Stimulated activated CD4-positive, alpha-beta T cell treated with anti-CD3 and anti-CD28 coated beads, Interleukin-2, amount 100 ng/mL, for 24 hours (primary cell): ENCODE measurements around the gene EZH1.
"Not testable (repeated sequence)": the region's sequence is repeated elsewhere in the genome, so short reads cannot be mapped to it uniquely, and the experiment has no call there.

Experiments used
- DNase-seq, 2 donors: peaks; one replicate each; pipeline ENCODE4 v3.0.0-alpha.2; 2020

The EZH1 gene

DNA sequence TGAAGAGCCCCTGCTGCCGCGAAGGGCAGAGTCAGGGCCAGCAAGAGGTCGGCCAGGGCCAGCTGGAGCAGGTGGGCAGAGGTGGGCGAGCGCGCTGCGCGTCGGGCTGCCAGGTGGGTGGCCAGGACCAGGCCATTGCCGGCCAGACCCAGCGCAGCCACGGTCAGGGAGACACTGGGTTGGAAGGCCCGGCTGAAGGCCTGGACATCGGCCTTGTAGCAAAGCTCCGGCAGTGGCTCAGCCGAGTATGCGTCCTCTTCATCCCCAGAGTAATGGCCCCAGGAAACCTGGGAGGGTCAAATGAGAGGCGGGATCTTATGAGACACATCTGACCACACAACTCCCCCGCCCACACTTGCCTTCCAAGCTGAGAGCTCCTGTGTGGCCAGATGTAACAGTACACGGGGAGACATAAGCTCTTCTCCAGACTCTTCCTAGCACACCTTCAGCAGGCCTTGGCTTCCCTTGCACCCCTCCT lies 64.5 kb downstream of the EZH1 start:
- no peak for DNase-seq

DNA sequence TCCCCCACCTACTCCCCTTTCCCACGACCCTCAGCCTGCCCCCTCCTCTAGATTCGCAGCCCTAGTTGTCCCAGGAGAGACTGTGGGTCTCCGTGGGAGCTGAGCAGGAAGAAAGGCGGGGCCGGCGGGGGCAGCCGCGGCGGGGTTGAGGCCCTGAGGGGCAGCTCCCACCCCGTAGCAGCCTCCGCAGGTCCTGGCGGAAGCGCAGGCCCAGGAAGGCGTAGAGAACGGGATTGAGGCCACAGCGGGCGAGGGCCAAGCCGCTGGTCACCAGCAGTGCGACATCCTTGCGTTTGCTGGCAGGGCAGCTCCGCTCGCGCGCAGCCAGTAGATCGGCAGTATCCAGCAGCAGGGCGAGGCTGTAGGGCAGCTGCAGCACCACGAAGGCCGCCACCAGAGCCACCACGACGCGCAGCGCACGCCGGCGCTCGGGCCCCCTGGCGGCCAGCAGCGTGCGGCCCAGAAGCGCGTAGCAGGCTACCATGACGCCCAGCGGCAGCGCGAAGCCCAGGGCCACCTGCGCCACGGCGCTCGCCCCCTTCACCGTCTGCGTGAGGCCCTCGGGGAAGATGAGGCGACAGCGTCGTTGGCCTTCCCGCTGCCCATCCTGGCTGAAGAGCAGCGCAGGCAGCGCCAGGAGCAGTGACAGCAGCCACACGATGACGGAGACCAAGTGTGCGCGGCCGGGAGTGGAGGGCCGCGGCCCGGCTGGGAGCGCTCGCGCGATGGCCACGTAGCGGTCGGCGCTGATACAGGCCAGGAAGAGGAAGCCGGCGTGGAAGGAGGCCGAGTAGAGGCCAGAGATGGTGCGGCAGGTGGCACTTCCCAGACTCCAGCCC lies 65.1 kb downstream of the EZH1 start:
- DNase-seq, result peak; percentile 70 to 78

DNA sequence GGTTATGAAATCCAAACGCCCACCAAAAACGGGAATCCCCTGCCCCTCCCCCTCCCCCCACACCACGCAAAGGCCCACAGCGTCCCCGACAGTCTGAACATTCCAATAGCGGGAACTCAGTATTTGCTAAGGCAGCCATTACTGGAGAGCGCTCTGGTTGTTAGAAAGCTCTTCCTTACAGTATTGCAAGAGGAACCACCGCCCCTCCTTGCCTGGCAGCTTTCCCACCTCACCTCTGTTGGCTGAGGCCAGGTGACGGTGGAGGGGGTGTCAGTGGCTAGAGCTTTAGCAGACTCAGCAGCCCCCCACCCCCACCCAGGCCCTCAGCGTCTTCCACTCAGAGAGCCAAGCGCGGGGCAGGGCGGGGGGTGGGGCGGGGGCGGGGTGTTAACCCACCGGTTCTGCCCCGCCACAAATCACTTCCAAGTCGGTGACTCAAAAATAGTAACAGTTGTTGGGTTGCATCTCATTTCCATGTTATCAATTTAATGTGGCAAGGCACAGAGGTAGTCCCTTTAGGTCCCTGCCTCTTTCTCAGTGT lies 65.8 kb downstream of the EZH1 start:
- DNase-seq, result peak; percentile 42 to 51

DNA sequence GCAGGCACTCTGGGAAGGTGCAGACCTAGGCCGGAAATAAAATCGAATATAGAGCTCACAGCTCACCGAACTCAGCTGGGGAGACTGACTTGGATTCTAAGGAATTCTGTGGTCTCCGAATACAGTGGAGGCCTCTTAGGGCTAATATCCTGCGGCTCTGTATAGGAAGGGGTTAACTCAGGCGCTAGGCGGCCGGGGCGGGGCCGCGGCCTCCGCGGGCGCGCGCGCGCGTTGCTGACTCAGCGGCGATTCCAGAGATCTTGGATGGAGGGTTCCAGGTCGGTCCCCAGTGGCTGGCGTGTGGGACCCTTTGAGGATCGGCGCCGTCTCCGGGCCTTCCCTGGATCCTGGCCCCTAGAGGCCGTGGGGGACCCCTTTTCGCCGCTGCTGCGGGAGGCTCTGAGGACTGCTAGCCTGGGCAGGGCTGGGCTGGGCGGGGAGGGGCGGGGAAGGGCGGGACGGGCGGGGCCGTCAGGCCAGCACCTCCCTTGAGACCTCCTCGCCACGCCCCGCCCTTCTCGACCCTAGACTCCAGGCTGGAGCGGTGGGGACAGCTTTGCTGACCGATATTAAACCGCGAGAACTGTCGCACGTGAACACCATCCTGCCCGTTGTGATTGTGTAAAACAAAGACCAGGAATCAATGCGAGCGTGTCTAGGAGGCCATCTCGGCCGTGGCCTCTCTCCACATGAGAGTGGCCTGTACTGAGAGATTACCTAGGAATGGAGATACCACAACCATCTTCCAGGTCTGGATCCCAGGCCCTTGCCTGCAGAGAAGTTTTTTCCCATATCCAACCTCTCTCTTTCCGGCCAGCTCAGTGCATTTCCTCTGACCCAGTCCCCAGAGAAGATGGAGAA lies 66.7 kb downstream of the EZH1 start:
- DNase-seq, result peak; percentile 80 to 85

DNA sequence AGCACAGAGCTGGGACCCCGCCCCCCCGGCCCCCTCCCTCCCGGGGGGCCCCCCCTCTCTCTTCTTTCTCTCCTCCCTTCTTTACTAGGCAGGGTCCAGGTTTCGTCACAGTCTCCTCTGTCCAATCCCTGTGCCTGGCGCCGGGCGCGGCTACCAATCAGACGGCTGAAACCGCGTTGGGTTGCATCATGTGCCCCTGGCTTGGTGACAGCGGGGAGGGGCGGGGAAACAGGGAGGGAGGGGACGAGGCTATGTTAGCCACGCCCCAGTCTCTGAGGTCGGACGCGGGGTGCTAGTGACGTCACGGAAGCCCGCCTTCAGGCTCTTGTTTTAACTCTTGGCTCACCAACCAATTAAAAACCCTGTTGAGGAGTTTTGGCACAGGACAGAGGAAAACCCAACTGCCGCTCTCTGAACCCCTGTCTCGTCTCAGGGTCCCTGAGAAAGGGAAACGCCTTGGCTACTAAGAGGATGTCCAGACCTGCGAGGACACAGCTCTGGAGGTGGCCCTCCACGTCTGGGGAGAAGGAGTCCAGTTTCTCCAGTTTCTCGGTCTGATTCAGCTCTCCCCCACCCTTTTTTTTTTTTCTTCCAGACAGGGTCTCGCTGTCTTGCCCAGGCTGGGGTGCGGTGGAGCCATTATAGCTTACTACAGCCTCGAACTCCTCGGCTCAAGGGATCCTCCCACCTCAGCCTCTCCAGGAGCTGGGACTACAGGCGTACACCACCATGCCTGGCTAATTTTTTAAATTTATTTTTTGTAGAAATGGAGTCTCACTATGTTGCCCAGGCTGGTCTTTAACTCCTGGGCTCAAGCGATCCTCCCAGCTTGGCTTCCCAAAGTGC lies 67.6 kb downstream of the EZH1 start:
- DNase-seq, result peak; percentile 98 to 99

DNA sequence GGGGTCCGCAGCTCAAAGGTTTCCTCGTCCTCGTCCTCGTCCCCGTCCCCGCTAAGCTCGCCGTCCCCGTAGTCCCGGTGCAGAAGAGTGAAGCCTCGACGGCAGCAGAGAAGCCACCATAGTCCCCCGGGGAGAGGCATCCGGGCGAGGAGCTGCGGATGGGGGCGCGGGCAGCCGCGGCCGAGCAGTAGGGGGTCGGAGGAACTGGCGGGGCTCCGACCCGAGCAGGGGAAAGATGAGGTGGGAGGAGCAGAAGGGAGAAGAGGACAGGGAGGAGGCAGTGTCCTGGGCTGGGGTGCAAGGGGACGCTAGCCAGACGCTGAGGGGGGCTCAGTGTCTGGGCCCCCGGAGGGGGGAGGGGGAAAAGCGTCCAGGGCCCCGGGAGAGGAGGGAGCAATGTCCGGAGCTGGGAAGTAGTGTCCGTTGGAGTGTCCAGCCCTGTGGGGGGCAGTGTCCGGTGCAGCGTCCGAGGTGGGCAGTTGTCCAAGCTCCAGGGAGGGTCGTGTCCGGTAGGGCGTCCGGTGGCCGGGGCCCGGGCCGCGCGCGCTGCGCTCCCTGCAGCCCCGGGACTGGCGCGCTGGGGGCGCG lies 68.3 kb downstream of the EZH1 start, which contains the start of gene PLEKHH3:
TSS of gene PLEKHH3 (minus strand) at position 571 of the 588 bp plus-strand sequence. CDS start at position 140, 431 bp downstream.
- no peak for DNase-seq

DNA sequence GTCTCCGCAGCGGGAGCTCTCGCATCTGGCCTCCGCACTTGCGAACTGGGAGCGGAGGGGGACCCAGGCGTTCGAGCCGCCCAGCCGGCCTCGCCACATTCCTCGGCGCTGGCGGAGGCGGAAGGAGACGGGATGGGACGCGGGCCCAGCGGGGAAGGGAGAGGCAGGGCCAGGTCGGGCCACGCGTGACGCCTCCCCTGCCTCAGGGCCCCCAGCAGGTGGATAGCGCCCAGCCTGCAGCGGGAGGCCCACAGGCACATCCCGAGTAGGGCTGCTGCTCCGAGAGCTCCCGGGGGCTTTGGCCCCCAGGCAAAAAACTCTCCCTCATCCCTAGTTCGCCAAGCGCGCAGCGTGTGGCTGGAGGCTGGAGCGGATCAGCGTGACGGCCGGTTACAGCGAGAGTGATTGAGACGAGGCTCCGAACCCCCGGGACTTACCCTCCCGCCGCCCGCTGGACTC lies 68.8 kb downstream of the EZH1 start:
- no peak for DNase-seq

DNA sequence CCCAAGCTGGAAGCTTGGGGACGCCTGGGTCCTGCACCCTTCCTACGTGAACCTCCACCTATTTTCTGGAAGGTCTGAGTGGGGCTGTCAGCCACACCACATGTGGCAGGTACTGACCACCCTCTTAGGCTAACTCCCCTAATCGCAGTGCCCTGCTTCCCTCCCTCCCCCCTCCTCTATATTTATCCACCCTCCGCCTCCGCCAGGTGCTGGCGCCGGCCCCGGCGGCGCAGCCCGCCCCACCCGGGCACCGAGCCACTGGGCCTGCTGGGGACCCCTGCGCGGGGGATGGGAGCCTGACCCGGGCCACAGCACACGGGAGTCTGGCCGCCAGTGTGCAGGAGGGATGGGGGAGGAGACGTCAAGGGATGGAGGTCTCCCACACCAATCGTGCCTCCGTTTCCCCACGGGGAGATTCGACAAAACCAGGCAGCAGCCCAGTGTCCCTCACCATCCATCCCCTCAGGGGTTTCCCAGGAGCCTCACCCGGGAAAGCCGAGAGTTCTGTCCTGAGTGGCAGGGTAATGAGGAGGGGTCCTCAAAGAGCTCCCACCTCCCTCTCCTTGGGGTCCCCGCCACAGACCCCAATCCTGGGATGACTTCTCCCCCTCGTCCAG lies 69.4 kb downstream of the EZH1 start:
- no peak for DNase-seq

DNA sequence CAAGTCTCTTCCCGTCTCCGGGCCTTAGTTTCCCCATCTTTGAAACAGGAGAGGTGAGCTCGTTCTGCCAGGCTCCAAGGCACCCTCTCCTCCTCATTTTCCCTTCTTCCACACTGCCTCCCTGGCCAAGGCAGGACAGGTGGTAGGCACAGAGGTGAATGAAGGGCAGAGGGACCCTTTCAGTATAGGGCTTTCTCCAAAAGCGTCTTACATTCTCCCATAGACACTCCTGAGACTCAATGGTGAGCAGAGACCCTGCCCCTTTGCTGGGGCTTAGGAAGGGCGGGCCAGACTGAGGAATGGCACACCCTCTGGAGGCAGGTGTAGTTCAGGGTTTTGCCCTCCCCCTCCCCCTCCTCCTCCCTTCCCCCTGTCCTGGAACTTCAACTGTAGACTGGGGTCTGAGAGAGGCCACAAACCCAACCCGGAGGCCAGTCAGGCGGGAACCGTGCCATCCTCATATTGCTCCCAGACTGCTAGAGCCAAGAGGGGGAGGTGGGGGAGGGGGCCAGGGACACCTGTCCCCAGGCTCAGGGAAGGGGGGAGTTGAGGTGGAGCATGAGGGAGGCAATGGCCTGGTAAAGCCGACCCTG lies 70.0 kb downstream of the EZH1 start:
- no peak for DNase-seq

DNA sequence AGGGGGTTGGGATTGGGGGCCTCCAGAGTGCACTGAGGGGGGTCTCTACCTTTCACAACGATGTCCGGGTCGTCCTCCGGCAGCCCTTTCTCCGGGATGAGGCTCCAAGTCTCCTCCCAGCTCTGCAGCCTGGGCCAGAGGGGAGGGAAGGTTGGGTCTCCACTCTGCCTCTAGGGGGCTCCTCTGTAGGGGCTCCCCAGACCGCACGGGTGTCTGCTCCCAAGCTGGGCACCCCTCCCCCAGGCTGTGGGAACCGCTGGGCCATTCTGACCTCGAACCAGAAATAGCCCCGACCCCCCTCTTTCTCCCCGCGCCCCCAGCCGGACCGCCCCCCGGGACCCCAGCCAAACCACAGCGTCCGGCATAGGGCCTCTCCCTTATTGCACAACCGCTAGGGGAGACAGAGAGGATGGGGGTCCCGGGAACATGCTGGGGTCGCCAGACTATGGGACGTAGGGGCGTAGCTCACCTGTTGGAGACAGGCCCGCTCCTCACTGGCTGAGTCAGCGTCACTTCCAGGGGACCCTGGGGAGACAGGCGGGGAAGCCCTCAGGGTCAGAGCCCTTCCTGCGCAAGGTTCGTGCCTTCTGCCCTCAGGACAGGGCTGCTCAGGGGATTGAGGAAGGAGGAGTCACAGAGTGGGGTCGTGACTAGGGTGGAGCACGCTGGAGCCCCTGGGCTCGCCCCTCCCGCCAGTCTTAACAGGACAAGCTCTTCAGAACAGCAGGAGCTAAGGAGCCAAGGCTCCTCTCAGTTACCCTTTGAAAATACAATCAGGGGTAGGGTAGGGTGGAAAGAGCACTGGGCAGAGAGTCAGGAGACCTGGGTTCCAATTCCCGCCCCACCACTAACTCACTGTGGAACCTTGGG lies 70.7 kb downstream of the EZH1 start:
- DNase-seq, result no peak

DNA sequence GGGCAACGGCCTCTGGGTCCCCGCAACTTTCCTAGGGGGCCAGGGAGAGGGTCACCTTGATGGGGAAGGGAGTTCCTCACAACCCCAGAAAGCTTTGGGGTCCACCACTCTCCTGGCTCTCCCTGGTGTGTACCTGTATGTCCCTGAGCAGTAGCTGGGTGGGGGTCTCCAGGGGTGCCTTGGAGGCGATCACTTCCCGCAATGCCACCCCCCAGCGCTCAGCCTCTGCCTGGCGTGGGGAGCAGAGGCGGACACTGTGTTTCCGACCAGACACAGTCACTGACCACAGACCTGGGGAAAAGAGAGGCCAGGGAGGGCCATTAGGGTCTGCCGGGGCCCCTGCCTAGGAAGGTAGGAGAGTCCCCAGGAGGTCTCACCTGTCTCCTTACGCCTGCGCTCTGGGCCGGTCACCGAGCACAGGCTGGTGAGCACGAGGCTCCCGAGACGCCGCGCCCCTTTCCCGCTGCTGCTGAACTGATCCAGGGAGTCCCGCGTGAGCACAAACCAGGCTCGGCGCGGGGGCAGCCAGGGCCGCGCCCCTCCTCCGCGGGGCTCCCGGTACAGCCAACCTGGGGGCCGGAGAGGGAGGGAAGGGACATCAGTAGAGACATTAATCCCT lies 71.5 kb downstream of the EZH1 start:
- no peak for DNase-seq

DNA sequence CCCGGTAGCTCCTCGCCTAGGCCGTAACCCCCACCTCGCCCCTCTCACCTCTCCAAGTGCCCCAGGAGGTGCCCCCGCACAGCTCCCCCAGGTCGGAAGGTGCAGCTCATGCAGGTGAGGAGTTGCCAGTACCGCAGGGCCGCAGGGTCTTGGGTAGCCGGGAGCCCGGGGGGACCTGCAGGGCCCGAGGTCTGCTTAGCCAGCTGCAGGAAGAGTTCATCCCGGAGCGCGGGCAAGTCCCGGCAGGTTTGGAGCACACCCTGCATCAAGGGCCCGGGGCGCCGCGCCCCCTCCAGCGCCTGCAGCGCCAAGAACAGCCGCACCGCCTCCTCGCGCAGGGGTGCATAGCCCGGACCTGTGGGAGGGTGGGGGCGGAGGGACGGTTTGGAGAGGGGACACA lies 72.8 kb downstream of the EZH1 start:
- DNase-seq, result no peak

DNA sequence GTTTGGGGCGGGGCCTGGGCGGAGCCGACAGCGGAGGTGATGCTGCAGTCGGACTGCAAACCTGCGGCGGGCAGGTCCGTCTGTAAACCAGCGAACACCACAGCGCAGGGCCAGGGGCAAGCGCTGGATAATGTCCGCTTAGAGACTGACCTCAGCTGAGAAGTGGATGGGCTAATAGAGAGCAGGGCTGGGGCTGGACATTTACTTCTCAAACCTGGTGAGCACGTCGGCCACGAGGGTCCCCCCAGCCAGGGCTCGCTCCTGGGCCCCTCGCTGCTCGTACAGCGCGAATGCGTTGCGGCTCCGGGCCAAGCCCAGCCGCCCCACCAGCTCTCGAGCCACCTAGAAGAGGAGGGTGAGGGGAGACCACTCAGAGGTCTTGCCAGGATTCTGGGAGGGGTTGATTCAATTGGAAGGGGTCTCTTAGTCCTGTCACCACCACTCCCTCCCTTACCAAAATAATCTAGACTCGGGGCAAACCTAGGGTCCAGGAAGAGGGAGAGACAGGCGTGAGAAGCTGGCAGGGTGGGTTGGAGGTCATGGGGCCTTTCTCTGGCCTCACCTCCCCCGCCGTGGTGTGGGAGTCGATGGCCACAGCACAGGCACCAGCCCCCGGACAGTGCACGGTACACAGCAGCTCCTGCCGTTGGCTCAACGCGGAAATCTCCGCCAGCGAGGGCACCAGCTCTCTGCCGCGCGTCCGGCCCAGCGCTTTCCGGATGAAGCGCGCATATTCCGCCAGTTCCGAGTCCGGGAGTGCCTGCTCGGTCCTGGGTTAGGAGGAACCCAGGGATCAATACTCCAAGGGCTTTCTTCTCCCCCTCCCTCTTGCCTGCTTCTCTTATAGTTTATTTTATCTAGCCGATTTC lies 73.8 kb downstream of the EZH1 start:
- DNase-seq, result no peak

DNA sequence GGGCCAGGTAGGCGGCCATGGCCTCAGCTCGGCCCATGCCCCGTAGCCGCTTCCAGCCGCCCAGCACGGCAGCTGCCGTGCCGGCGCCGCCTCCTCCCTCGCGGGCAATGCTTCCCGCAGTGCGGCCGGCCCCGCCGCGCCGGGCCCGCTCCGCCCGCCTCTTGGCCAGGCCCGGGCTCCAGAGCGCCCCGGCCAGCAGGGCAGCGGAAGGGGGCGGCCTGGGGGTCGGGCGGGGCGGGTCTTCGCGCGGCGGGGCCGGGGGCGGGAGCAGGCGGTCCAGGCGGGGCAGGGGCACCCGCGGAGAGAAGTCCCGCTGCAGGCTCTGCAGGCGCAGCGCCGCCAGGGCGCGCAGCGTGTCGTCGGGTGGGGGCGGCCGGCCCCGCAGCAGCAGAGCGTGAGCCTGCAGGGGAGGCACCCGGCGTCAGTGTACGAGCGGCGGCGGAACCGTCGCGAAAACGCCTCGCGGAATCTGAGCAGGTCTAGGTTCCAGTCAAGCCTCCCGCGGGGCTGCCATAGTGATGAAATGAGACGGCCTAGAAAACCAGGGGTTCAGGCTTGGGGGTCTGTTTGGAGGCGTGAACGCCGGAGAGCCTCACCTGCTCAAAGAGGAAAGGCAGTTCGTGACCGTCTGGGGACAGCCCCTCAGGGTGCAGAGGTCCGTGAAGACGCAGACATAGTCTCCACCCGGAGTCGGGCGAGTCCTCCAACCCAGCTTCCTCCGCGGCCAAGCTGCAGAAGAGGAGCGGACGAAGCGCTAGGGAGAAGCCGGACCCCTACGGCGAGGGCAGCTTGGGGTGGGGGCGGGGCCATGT lies 74.7 kb downstream of the EZH1 start:
- DNase-seq, result peak; percentile 53 to 54

DNA sequence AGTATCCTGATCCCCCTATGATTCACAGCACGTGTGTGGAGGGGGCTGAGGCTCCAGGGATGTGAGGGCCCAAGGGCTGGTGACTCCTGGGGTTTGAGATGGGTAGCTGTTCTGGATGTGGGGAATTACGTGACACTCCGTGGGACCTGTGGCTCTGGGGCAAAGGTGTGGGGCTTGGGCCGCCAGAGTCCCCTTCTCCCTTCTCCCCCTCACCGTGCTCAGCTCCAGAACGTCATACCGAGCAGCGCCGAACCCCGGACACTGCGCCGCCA lies 75.2 kb downstream of the EZH1 start:
- DNase-seq, result no peak

DNA sequence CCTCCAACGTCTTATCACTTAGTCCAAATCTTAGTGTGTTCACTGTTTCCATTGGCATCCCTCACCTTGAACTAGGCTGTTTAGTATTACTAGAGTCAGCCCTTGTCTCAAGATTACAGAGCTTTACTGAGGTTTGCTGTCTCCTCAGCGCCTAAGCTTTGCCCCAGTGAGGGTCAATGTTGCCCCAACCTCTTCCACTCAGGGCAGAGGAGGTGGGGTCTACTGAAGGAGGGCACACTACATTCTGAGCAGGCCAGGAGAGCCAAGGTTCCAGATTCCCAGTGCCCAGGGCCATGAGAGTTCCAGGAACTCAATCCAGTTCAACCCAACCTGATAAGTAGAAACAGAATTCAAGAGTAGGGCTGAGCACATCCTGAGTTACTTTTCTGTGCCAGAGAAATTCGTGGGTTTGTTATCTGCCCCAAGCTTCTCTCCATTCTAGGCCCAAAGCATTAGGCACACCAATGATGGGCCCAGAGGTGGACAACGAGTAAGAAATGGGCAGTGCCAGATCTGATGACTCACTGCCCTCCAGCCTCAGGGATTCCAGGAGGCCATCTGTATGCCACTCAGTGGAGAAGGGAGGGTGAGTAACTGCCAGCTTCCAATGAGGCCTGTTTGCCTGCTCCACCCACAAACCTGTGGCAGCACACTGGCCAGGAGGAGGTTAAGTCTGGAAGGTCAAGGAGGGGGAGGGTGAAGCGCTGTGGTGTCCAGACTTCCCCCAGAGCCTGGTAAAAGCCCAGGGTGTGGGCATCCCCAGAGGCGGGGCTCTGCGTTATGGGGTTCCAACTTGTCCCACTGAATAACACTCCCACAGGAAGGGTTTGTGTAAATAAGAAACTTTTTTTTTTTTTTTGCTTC lies 77.5 kb downstream of the EZH1 start:
- no peak for DNase-seq

DNA sequence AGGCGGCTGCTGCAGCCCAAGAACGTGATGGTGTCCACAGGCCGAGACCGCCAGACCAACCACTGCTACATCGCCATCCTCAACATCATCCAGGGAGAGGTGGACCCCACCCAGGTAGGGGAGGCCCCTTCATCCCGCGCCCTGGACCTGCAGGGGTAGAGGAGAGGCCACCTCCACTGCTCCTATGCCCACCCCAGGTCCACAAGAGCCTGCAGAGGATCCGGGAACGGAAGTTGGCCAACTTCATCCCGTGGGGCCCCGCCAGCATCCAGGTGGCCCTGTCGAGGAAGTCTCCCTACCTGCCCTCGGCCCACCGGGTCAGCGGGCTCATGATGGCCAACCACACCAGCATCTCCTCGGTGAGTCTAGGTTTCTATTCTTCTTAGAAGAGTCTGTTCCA lies 78.7 kb downstream of the EZH1 start:
- DNase-seq, result not testable (repeated sequence)
